Astrocyte (in vitro differentiated cells and primary cell): ENCODE data around the gene CALHM4. TPM values are rescaled to one million over a fixed set of nuclear protein-coding genes. Genes with fewer than 3 reads are reported as not detected.

Source experiments
- DNase-seq: peaks from one replicate; pipeline ENCODE4 v3.0.0-alpha.2; 2010; ENCODE audit warnings: low read depth
- FAIRE-seq: peaks from 2 replicates; lab custom pipeline; 2011; peaks lifted over from hg19 to GRCh38; lab: Jason Lieb, UNC
- H2AFZ ChIP-seq: 2 replicates; pipeline ENCODE4 v1.6.0; 2012; ENCODE audit warnings: low read depth, low read length, inconsistent platforms
- H3K27ac ChIP-seq: 2 replicates; pipeline ENCODE4 v1.5.1; 2011; ENCODE audit warnings: low read depth, low read length, inconsistent platforms
- H3K27me3 ChIP-seq: 2 replicates; pipeline ENCODE4 v1.6.0; 2011; ENCODE audit warnings: low read length, inconsistent platforms; ENCODE audit not compliant: insufficient read depth
- H3K36me3 ChIP-seq: 2 replicates; pipeline ENCODE4 v1.5.1; 2011; ENCODE audit warnings: low read length, inconsistent platforms; ENCODE audit not compliant: insufficient read depth
- H3K4me1 ChIP-seq: 2 replicates; pipeline ENCODE4 v1.5.1; 2011; ENCODE audit warnings: low read length, inconsistent platforms; ENCODE audit not compliant: insufficient read depth
- H3K4me2 ChIP-seq: 2 replicates; pipeline ENCODE4 v1.6.0; 2012; ENCODE audit warnings: low read length, inconsistent platforms
- H3K4me3 ChIP-seq: 2 replicates; pipeline ENCODE4 v1.5.1; 2011; ENCODE audit warnings: low read depth, mild to moderate bottlenecking, low read length, inconsistent platforms; ENCODE audit not compliant: insufficient read depth
- H3K79me2 ChIP-seq: 2 replicates; pipeline ENCODE4 v1.6.0; 2012; ENCODE audit warnings: mild to moderate bottlenecking, low read length, inconsistent platforms; ENCODE audit not compliant: insufficient read depth
- H3K9ac ChIP-seq: 2 replicates; pipeline ENCODE4 v1.6.0; 2012; ENCODE audit warnings: mild to moderate bottlenecking, low read length, inconsistent platforms
- H3K9me3 ChIP-seq: 2 replicates; pipeline ENCODE4 v1.5.1; 2012; ENCODE audit warnings: low read depth, mild to moderate bottlenecking, low read length, inconsistent platforms; ENCODE audit not compliant: insufficient read depth
- H4K20me1 ChIP-seq: 2 replicates; pipeline ENCODE4 v1.6.0; 2012; ENCODE audit warnings: low read length, inconsistent platforms; ENCODE audit not compliant: insufficient read depth
- H3K27ac Mint-ChIP-seq: one replicate; pipeline ENCODE4 v1.8.0; 2021; ENCODE audit warnings: mild to moderate bottlenecking, mixed read lengths; ENCODE audit not compliant: unreplicated experiment
- H3K27me3 Mint-ChIP-seq: one replicate; pipeline ENCODE4 v1.8.0; 2021; ENCODE audit warnings: low read depth, mixed read lengths; ENCODE audit not compliant: unreplicated experiment
- H3K36me3 Mint-ChIP-seq: one replicate; pipeline ENCODE4 v1.8.0; 2021; ENCODE audit warnings: low read depth, mixed read lengths; ENCODE audit not compliant: unreplicated experiment
- H3K4me1 Mint-ChIP-seq: one replicate; pipeline ENCODE4 v1.8.0; 2021; ENCODE audit warnings: low read depth, mixed read lengths; ENCODE audit not compliant: unreplicated experiment
- H3K4me3 Mint-ChIP-seq: one replicate; pipeline ENCODE4 v1.8.0; 2021; ENCODE audit warnings: mild to moderate bottlenecking, moderate library complexity, mixed read lengths; ENCODE audit not compliant: unreplicated experiment
- H3K9me3 Mint-ChIP-seq: one replicate; pipeline ENCODE4 v1.8.0; 2021; ENCODE audit warnings: mild to moderate bottlenecking, mixed read lengths; ENCODE audit not compliant: unreplicated experiment
- EZH2 ChIP-seq: IDR thresholded peaks from 2 replicates; pipeline ENCODE4 v1.6.1; 2012; ENCODE audit warnings: mild to moderate bottlenecking, low read length, inconsistent platforms; ENCODE audit not compliant: insufficient read depth
- total RNA-seq: library from RNA; stranded (reverse); gene quantifications from 2 replicates; pipeline ENCODE4 v1.2.1, GENCODE V29; 2021
- TF ChIP-seq, protein P1 (sequence below): IDR thresholded peaks from 2 replicates; pipeline ENCODE4 v1.5.1; 2011; ENCODE audit warnings: low read depth, mild to moderate bottlenecking, inconsistent platforms, low read length, moderate library complexity; ENCODE audit not compliant: insufficient read depth

Gene CALHM4
- total RNA-seq, 1 donor from 2014 or later: 0.20 TPM

DNA sequence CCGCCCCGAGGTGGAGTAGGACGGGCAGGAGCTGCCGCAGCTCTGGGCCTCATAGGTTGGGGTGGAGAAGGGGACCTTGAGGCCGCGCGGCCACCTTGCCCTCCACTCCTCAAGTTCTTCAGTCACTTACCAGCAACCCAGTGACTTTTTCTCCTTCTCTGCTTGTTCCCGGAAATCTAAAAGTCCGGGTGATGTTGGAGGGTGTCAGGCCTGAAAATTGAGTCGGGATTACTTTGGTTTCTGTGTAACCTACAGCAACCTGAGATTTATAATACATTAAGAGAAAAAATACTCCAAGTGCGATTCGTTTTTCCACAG, 18.1 kb downstream of the CALHM4 start:
- Histone ChIP-seq H3K9me3 (no peaks in the 10 kb centered on the region), H4K20me1 (peaks cover 27% of the 10 kb centered on the region), H2AFZ (peak overlapping the region; percentile 88), H3K4me1 (peaks cover 6% of the 10 kb centered on the region), H3K4me2 (peak overlapping the region; percentile 86), H3K36me3 (peaks cover 4% of the 10 kb centered on the region), H3K9ac (peak overlapping the region; percentile 98), H3K79me2 (peaks cover 67% of the 10 kb centered on the region), H3K4me3 (peak overlapping the region; percentile 99), H3K27me3 (no peaks in the 10 kb centered on the region), H3K27ac (peak overlapping the region; percentile 90)
- peaks cover 6% of the 10 kb centered on the region for H3K36me3 Mint-ChIP-seq
- H3K27me3 Mint-ChIP-seq: peaks cover 3% of the 10 kb centered on the region
- peaks cover 6% of the 10 kb centered on the region for H3K4me1 Mint-ChIP-seq
- DNase-seq (no peak), FAIRE-seq (no peak)
- TF ChIP-seq, protein P1, sequence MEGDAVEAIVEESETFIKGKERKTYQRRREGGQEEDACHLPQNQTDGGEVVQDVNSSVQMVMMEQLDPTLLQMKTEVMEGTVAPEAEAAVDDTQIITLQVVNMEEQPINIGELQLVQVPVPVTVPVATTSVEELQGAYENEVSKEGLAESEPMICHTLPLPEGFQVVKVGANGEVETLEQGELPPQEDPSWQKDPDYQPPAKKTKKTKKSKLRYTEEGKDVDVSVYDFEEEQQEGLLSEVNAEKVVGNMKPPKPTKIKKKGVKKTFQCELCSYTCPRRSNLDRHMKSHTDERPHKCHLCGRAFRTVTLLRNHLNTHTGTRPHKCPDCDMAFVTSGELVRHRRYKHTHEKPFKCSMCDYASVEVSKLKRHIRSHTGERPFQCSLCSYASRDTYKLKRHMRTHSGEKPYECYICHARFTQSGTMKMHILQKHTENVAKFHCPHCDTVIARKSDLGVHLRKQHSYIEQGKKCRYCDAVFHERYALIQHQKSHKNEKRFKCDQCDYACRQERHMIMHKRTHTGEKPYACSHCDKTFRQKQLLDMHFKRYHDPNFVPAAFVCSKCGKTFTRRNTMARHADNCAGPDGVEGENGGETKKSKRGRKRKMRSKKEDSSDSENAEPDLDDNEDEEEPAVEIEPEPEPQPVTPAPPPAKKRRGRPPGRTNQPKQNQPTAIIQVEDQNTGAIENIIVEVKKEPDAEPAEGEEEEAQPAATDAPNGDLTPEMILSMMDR: no peak
- no peak for TF ChIP-seq EZH2
- H3K27ac Mint-ChIP-seq: peak overlapping the region; percentile 97
- peak overlapping the region; percentile 96 for H3K4me3 Mint-ChIP-seq
- H3K9me3 Mint-ChIP-seq: no peaks in the 10 kb centered on the region

DNA sequence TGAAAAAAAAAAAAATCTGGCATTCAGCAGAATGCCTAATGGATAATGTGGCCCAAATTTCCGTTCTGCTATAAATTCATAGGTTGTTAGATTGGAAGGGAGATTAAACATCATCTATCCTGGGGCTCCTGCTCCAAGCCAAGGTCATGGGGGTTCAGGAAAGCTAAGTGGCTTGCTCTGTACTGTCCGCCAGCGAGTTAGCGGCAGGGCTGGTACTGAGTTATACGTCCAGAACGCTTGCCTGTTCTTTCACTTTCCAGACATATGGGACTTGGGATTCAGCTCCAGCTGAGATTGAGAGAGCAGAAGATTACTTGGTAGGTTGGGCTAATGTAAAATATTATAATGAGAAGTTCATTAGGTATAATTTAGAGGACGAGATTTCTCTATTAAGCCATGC, 18.6 kb downstream of the CALHM4 start:
- Mint-ChIP-seq H3K27me3 (peaks cover 1% of the 10 kb centered on the region), H3K4me3 (peak overlapping the region; percentile 96), H3K36me3 (peaks cover 6% of the 10 kb centered on the region), H3K27ac (peak overlapping the region; percentile 97), H3K4me1 (peaks cover 6% of the 10 kb centered on the region), H3K9me3 (no peaks in the 10 kb centered on the region)
- Histone ChIP-seq H3K4me2 (peak overlapping the region; percentile 86), H3K9me3 (no peaks in the 10 kb centered on the region), H3K27ac (peak overlapping the region; percentile 90), H3K27me3 (no peaks in the 10 kb centered on the region), H2AFZ (peak overlapping the region; percentile 0), H3K9ac (peak overlapping the region; percentile 98), H3K4me3 (peak overlapping the region; percentile 99), H3K4me1 (peaks cover 6% of the 10 kb centered on the region), H3K36me3 (peaks cover 4% of the 10 kb centered on the region), H4K20me1 (peaks cover 28% of the 10 kb centered on the region), H3K79me2 (peaks cover 72% of the 10 kb centered on the region)
- FAIRE-seq (no peak), DNase-seq (peak; percentile 23)
- TF ChIP-seq, protein P1: no peak
- TF ChIP-seq EZH2: no peak

DNA sequence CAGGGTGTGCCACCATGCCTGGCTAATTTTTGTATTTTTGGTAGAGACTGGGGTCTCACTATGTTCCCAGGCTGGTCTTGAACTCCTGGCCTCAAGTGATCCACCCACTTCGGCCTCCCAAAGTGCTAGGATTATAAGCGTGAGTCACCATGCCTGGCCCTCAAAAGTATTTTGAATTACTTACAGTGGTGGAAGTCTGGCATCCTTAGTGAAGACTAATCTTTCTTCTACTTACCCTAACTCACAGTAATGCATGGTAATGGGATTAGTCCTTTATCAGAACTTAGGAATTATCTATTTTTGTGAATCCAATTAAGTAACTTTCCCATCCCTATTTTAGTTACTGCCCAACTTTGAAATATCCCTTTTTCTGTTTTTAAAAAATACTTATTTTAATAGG, 21.7 kb downstream of the CALHM4 start:
- no peak for FAIRE-seq
- no peak for TF ChIP-seq EZH2
- TF ChIP-seq, protein P1: no peak
- no peaks in the 10 kb centered on the region for H3K27me3 ChIP-seq
- H3K36me3 ChIP-seq: peaks cover 6% of the 10 kb centered on the region
- no peaks in the 10 kb centered on the region for H3K9me3 ChIP-seq
- H3K4me3 ChIP-seq: no peak overlapping the region
- Mint-ChIP-seq H3K27me3 (no peaks in the 10 kb centered on the region), H3K9me3 (no peaks in the 10 kb centered on the region), H3K4me1 (peaks cover 19% of the 10 kb centered on the region), H3K4me3 (no peak overlapping the region), H3K27ac (no peak overlapping the region), H3K36me3 (peaks cover 9% of the 10 kb centered on the region)
- peaks cover 6% of the 10 kb centered on the region for H3K4me1 ChIP-seq
- H4K20me1 ChIP-seq: peaks cover 37% of the 10 kb centered on the region
- no peak overlapping the region for H3K9ac ChIP-seq
- no peak overlapping the region for H3K27ac ChIP-seq
- H3K4me2 ChIP-seq: no peak overlapping the region
- no peak for DNase-seq
- H2AFZ ChIP-seq: no peak overlapping the region
- H3K79me2 ChIP-seq: peaks cover 96% of the 10 kb centered on the region
